ENCODE measurements around the gene C13orf46.

GRCh38 chr13:113928685-113929627 is 44.9 kb downstream of the C13orf46 start:
- TF ChIP-seq POLR2A (IDR thresholded peaks at IDR 0.05), result no peak
- TF ChIP-seq CTCF (IDR thresholded peaks at IDR 0.05), result no peak

All from esophagus squamous epithelium (tissue), 4 donors.